Inflammatory macrophage treated with lipopolysaccharide for 4 hours (primary cell): Measurements from ENCODE around the gene PCLO.
"Not testable (repeated sequence)": the region's sequence is repeated elsewhere in the genome, so short reads cannot be mapped to it uniquely, and the experiment has no call there.

ENCODE experiments used
- DNase-seq: peaks from one replicate; pipeline ENCODE4 v3.0.0-alpha.2; 2020

PCLO gene

GRCh38 chr7:83038787-83039186, 123.9 kb downstream of the PCLO start:
- DNase-seq, result no peak

- DNase-seq, result no peak
These were observed 125.8 kb downstream of the PCLO start for GRCh38 chr7:83036721-83037380.

- no peak for DNase-seq
These were observed 126.6 kb downstream of the PCLO start for GRCh38 chr7:83036130-83036529.

GRCh38 chr7:83032195-83032594, 130.5 kb downstream of the PCLO start:
- DNase-seq, result no peak

GRCh38 chr7:83023817-83024665, 138.6 kb downstream of the PCLO start:
- not testable (repeated sequence) for DNase-seq

GRCh38 chr7:83021032-83021431, 141.7 kb downstream of the PCLO start:
- no peak for DNase-seq

- no peak for DNase-seq
These were observed 142.5 kb downstream of the PCLO start for GRCh38 chr7:83020161-83020560.

GRCh38 chr7:83015916-83016315, 146.8 kb downstream of the PCLO start:
- no peak for DNase-seq

- no peak for DNase-seq
These were observed 148.1 kb downstream of the PCLO start for GRCh38 chr7:83014546-83014945.

- no peak for DNase-seq
These were observed 150.7 kb downstream of the PCLO start for GRCh38 chr7:83011954-83012353.

- no peak for DNase-seq
These were observed 157.3 kb downstream of the PCLO start for GRCh38 chr7:83005410-83005809.

- DNase-seq, result no peak
These were observed 161.2 kb downstream of the PCLO start for GRCh38 chr7:83001362-83002040.

- no peak for DNase-seq
These were observed 164.2 kb downstream of the PCLO start for GRCh38 chr7:82998436-82998835.

- no peak for DNase-seq
These were observed 177.4 kb downstream of the PCLO start for GRCh38 chr7:82985144-82985802.

GRCh38 chr7:82980130-82980788, 182.4 kb downstream of the PCLO start:
- no peak for DNase-seq

GRCh38 chr7:82975811-82976468, 186.7 kb downstream of the PCLO start:
- DNase-seq, result no peak

- DNase-seq, result no peak
These were observed 190.5 kb downstream of the PCLO start for GRCh38 chr7:82972135-82972534.

- DNase-seq, result no peak
These were observed 197.3 kb downstream of the PCLO start for GRCh38 chr7:82965088-82966036.

GRCh38 chr7:82964150-82964882, 198.4 kb downstream of the PCLO start:
- no peak for DNase-seq

- DNase-seq, result no peak
These were observed 201.4 kb downstream of the PCLO start for GRCh38 chr7:82961240-82961639.
